ENCODE results near the gene ANKRD52.
"Not testable (repeated sequence)": the region's sequence is repeated elsewhere in the genome, so short reads cannot be mapped to it uniquely, and the experiment has no call there.

Gene ANKRD52

GRCh38 chr12:56202366-56202765 lies 55.8 kb downstream of the ANKRD52 start:
- no peak for DNase-seq (ENCODE audit: low spot score)
- no peak for TF ChIP-seq CTCF (IDR thresholded peaks at IDR 0.05; ENCODE audit: extremely low read depth, missing control alignments)

GRCh38 chr12:56198836-56199235 lies 59.3 kb downstream of the ANKRD52 start:
- DNase-seq (ENCODE audit: low spot score), result no peak
- TF ChIP-seq CTCF (IDR thresholded peaks at IDR 0.05; ENCODE audit: extremely low read depth, missing control alignments), result no peak

GRCh38 chr12:56197921-56198635 lies 60.1 kb downstream of the ANKRD52 start:
- DNase-seq (ENCODE audit: low spot score), result no peak
- TF ChIP-seq CTCF (IDR thresholded peaks at IDR 0.05; ENCODE audit: extremely low read depth, missing control alignments), result no peak

GRCh38 chr12:56196818-56197550 lies 61.2 kb downstream of the ANKRD52 start:
- not testable (repeated sequence) for DNase-seq (ENCODE audit: low spot score)

- no peak for TF ChIP-seq CTCF (IDR thresholded peaks at IDR 0.05; ENCODE audit: extremely low read depth, missing control alignments)
- DNase-seq (ENCODE audit: low spot score), result peak; percentile 81
These were observed 65.1 kb downstream of the ANKRD52 start for GRCh38 chr12:56193025-56193578.

- no peak for TF ChIP-seq CTCF (IDR thresholded peaks at IDR 0.05; ENCODE audit: extremely low read depth, missing control alignments)
- no peak for DNase-seq (ENCODE audit: low spot score)
These were observed 65.6 kb downstream of the ANKRD52 start for GRCh38 chr12:56192582-56192981.

- DNase-seq (ENCODE audit: low spot score), result no peak
- no peak for TF ChIP-seq CTCF (IDR thresholded peaks at IDR 0.05; ENCODE audit: extremely low read depth, missing control alignments)
These were observed 67.5 kb downstream of the ANKRD52 start for GRCh38 chr12:56190695-56191155.
